Loucy (cell line): ENCODE data around the gene TMEM33.

ENCODE experiments used
- H2AFZ ChIP-seq: fragments of 200-600 bp; sonication (generic); 2 replicates; pipeline ENCODE4 v1.6.0; 2016; ENCODE audit warnings: antibody characterized with exemption, mild to moderate bottlenecking, low read length, moderate library complexity
- H3F3A ChIP-seq: fragments of 200-600 bp; 2 replicates; pipeline ENCODE4 v1.6.0; 2016; ENCODE audit warnings: antibody characterized with exemption, low read depth, mild to moderate bottlenecking
- H3K27me3 ChIP-seq: fragments of 200-600 bp; sonication (generic); 2 replicates; pipeline ENCODE4 v1.6.1; 2014; ENCODE audit warnings: low read length, mild to moderate bottlenecking; ENCODE audit not compliant: insufficient read depth, poor library complexity, severe bottlenecking
- H3K36me3 ChIP-seq: fragments of 200-600 bp; sonication (generic); 2 replicates; pipeline ENCODE4 v1.6.1; 2016; ENCODE audit warnings: low read length; ENCODE audit not compliant: insufficient read depth
- H3K4me1 ChIP-seq: fragments of 200-600 bp; sonication (generic); 2 replicates; pipeline ENCODE4 v1.5.1; 2014; ENCODE audit warnings: low read length, mild to moderate bottlenecking; ENCODE audit not compliant: insufficient read depth, poor library complexity, severe bottlenecking
- H3K4me2 ChIP-seq: fragments of 200-600 bp; sonication (generic); 2 replicates; pipeline ENCODE4 v1.6.0; 2014; ENCODE audit warnings: antibody characterized with exemption, low read length, low read depth, mild to moderate bottlenecking; ENCODE audit not compliant: poor library complexity, severe bottlenecking
- H3K4me3 ChIP-seq: fragments of 200-600 bp; sonication (generic); 2 replicates; pipeline ENCODE4 v1.5.1; 2014; ENCODE audit warnings: low read length, mild to moderate bottlenecking, mixed read lengths; ENCODE audit not compliant: poor library complexity, severe bottlenecking
- H3K79me2 ChIP-seq: fragments of 200-600 bp; sonication (generic); 2 replicates; pipeline ENCODE4 v1.6.1; 2014; ENCODE audit warnings: low read length; ENCODE audit not compliant: insufficient read depth
- H3K9ac ChIP-seq: fragments of 200-600 bp; sonication (generic); 2 replicates; pipeline ENCODE4 v1.6.0; 2014; ENCODE audit warnings: mild to moderate bottlenecking, low read depth, low read length, moderate library complexity; ENCODE audit not compliant: poor library complexity, severe bottlenecking
- H3K9me2 ChIP-seq: fragments of 200-600 bp; sonication (generic); replicated peaks from 2 replicates; pipeline ENCODE4 v1.6.1; 2016; ENCODE audit warnings: low read depth, low read length, mixed read lengths
- H3K9me3 ChIP-seq: fragments of 200-600 bp; sonication (generic); 2 replicates; pipeline ENCODE4 v1.6.1; 2014; ENCODE audit warnings: mild to moderate bottlenecking, antibody characterized with exemption, low read length, low read depth; ENCODE audit not compliant: insufficient read depth
- H4K20me1 ChIP-seq: fragments of 200-600 bp; sonication (generic); 2 replicates; pipeline ENCODE4 v1.6.0; 2014; ENCODE audit warnings: antibody characterized with exemption, low read length, mild to moderate bottlenecking; ENCODE audit not compliant: insufficient read depth, poor library complexity, severe bottlenecking
- EZH2phosphoT487 ChIP-seq: fragments of 200-600 bp; IDR thresholded peaks from 2 replicates; pipeline ENCODE4 v1.6.1; 2018; ENCODE audit warnings: antibody characterized with exemption, mild to moderate bottlenecking, moderate library complexity, borderline replicate concordance
- TF ChIP-seq, protein P1 (sequence below): fragments of 200-600 bp; sonication (generic); conservative IDR thresholded peaks from 2 replicates; pipeline ENCODE4 v1.5.1; 2014; ENCODE audit warnings: mild to moderate bottlenecking, antibody characterized with exemption, low read length

Gene TMEM33

DNA sequence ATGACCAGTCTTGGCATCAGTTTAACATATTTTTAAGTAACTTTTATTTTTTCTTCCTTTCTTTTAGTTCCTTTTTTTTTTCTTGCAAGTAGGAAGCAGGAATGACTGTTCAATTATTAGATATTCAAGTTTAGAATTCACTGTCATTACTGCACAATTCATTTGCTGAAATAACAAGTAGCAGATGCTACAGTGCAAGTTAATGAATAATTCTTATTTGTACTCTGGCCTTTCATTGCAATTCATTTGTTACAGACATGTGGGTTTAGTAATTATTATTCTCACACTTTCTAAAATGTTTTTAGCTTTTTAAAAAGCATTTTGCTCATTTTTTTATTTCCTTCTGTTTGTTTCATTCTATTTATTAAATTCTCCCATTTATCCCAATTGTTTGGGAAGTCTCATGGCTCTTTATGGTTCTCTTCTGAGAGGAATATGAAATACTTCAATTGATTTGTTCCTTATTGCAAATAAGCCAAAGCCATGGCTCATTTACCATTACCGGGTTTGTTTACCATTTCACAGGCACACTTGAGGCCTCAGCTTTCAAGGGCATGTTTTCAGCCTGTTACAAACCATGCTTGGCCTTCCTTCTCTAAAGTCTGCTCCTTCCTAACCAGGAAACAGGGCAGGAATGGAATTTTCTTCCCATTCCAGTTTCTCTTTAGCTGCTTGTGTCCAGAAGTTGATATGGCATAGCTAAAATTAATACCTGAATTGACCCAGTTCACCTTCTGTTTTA is 41.7 kb downstream of the TMEM33 start:
- H2AFZ ChIP-seq = no peak overlapping the region; the same call in 1 of the 2 replicates
- TF ChIP-seq, protein P1, sequence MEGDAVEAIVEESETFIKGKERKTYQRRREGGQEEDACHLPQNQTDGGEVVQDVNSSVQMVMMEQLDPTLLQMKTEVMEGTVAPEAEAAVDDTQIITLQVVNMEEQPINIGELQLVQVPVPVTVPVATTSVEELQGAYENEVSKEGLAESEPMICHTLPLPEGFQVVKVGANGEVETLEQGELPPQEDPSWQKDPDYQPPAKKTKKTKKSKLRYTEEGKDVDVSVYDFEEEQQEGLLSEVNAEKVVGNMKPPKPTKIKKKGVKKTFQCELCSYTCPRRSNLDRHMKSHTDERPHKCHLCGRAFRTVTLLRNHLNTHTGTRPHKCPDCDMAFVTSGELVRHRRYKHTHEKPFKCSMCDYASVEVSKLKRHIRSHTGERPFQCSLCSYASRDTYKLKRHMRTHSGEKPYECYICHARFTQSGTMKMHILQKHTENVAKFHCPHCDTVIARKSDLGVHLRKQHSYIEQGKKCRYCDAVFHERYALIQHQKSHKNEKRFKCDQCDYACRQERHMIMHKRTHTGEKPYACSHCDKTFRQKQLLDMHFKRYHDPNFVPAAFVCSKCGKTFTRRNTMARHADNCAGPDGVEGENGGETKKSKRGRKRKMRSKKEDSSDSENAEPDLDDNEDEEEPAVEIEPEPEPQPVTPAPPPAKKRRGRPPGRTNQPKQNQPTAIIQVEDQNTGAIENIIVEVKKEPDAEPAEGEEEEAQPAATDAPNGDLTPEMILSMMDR = no peak
- TF ChIP-seq EZH2phosphoT487 = no peak
- no peaks in the 10 kb centered on the region for H3F3A ChIP-seq
- H3K27me3 ChIP-seq = no peaks in the 10 kb centered on the region
- H3K4me3 ChIP-seq = no peak overlapping the region
- H3K4me2 ChIP-seq = no peak overlapping the region
- H3K79me2 ChIP-seq = no peaks in the 10 kb centered on the region
- H3K36me3 ChIP-seq = no peaks in the 10 kb centered on the region
- no peaks in the 10 kb centered on the region for H3K9me2 ChIP-seq
- no peaks in the 10 kb centered on the region for H4K20me1 ChIP-seq
- H3K9ac ChIP-seq = no peak overlapping the region
- no peaks in the 10 kb centered on the region for H3K4me1 ChIP-seq
- H3K9me3 ChIP-seq = no peaks in the 10 kb centered on the region

DNA sequence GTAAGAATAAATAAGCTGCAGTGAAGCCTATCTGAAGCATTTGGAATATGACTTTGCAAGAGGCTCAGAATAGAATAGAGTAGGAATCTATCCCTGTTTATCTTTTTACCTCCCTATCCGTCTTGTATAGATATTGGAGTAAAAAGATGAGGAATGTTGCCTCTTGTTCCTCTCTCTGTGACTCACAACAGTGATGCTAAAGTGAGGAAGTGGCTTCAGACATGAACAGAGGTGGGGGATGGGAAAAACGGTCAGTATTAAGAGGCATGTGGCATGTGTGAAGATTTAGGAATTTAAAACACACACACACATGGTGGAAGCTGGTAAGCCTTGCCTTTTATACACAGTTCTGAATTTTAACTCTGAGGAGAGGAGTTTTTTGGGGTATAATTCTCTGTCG is 42.5 kb downstream of the TMEM33 start:
- H3K27me3 ChIP-seq = no peaks in the 10 kb centered on the region
- H3K79me2 ChIP-seq = no peaks in the 10 kb centered on the region
- no peaks in the 10 kb centered on the region for H3K4me1 ChIP-seq
- H3K36me3 ChIP-seq = no peaks in the 10 kb centered on the region
- TF ChIP-seq, protein P1 = no peak
- TF ChIP-seq EZH2phosphoT487 = no peak
- no peaks in the 10 kb centered on the region for H4K20me1 ChIP-seq
- H3K9me3 ChIP-seq = no peaks in the 10 kb centered on the region
- H2AFZ ChIP-seq = no peak overlapping the region
- no peak overlapping the region for H3K9ac ChIP-seq
- H3K4me2 ChIP-seq = no peak overlapping the region
- H3K9me2 ChIP-seq = no peaks in the 10 kb centered on the region
- H3F3A ChIP-seq = no peaks in the 10 kb centered on the region
- no peak overlapping the region for H3K4me3 ChIP-seq

DNA sequence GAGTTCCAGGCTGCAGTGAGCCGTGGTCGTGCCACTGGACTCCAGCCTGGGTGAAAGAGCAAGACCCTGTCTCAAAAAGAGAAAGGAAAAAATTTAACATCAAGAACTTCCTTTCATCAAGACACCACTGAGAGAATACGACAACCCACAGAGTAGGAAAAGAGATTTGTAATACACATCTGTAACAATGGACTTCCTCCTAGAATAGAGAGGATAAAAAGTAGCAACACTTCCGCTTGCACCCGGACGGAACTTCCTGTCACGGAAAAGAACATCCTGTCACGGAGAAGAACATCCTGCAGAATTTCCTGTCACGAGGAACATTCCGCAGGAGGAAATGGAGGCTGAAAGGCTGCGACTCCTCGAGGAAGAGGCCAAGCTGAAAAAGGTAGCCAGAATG is 46.2 kb downstream of the TMEM33 start, which contains the start of gene DCAF4L1:
DCAF4L1 (plus strand) TSS at position 301 of the 400 bp plus-strand sequence; CDS start at position 338, 37 bp downstream.
- no peaks in the 10 kb centered on the region for H3F3A ChIP-seq
- H4K20me1 ChIP-seq = no peaks in the 10 kb centered on the region
- no peaks in the 10 kb centered on the region for H3K4me1 ChIP-seq
- no peak within 1 kb of the TSS for H3K4me3 ChIP-seq
- H3K79me2 ChIP-seq = no peaks in the 10 kb centered on the region
- H2AFZ ChIP-seq = no peak within 1 kb of the TSS
- no peaks in the 10 kb centered on the region for H3K9me3 ChIP-seq
- H3K9ac ChIP-seq = no peak within 1 kb of the TSS
- H3K9me2 ChIP-seq = no peaks in the 10 kb centered on the region
- H3K27me3 ChIP-seq = no peaks in the 10 kb centered on the region
- no peak within 1 kb of the TSS for H3K4me2 ChIP-seq
- no peaks in the 10 kb centered on the region for H3K36me3 ChIP-seq
- TF ChIP-seq EZH2phosphoT487 = no peak
- TF ChIP-seq, protein P1 = no peak
